HS-27A (cell line): Measurements from ENCODE around the gene SYMPK.
"Not testable (repeated sequence)": the region's sequence is repeated elsewhere in the genome, so short reads cannot be mapped to it uniquely, and the experiment has no call there.

Source experiments
- DNase-seq: peaks from one replicate; pipeline ENCODE4 v3.0.0-alpha.2; 2012; ENCODE audit warnings: low read depth, missing footprints

The SYMPK gene

DNA sequence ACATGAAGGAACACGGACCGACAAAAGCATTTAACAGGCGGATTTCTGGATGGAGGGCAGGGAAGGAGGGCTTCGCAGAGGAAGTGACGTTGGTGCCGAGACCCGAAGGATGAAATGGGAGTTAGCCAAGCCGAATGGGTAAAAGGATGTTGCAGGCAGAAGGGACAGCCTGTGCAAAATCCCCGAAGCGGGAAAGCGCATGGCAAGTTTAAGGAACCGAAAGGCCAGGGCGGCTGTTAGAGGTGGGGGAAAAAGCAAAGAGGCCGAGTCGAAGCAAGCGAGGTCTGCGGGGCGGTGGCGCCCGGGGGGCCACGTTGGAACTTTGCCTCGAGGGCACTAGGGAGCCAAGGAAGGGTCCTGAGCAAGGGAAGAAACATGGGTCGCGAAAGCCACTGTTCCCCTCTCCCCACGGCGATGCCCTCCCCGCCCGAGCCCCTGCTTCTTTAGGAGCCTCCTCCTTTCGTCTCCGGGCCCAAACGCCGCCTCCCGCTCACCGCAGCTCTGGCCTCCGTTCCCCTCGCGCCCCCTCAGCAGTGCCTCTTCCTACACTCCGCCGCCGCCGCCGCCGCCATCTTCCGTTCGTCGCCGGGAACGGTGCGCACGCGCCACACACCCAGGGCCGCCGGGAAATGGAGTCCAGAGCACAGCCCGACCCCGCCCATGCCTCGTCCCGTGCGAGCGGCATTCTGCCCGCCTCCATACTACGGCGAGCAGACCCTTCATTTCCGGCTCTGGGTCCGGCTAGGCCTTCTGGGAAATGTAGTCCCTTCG is at the start of gene SYMPK:
Gene SYMPK, minus strand, starts transcription at position 584 of the 771 bp plus-strand sequence. CDS start 8,652 bp downstream, outside the sequence.
- peak; percentile 95 for DNase-seq

DNA sequence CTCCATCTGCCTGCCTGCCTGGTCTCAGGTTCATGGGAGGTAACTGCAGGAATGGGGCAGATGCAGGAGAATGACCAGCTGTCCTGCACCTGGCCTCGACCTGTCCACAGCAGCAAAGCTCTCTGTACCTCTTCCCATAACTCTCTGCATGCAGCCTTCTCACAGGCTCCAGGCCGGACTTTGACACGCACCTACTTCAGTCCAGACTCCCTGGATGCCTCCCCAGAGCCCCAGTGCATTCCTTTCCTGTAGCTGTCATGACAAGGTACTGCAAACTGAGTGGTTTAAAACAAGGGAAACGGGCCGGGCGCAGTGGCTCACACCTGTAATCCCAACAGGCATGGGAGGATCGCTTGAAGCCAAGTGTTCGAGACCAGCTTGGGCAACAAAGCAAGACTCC is 48.3 kb upstream of the SYMPK start:
- no peak for DNase-seq

DNA sequence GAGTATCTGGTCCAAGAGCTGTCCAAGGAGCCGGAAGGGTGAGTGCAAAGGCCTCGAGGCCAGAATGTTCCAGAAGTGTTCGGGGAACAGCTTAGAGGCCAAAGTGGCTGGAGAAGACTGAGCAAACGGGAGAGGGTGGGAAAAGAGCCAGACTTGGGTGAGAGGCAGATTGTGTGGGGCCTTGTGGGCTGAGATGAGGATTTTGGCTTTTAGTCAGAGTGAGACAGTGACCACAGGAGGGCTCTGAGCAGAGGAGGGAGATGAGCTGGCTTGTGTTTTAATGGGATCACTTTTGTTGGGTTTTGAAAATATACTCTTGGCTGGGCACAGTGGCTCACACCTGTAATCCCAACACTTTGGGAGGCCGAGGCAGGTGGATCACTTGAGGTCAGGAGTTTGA is 46.0 kb upstream of the SYMPK start:
- DNase-seq, result no peak

DNA sequence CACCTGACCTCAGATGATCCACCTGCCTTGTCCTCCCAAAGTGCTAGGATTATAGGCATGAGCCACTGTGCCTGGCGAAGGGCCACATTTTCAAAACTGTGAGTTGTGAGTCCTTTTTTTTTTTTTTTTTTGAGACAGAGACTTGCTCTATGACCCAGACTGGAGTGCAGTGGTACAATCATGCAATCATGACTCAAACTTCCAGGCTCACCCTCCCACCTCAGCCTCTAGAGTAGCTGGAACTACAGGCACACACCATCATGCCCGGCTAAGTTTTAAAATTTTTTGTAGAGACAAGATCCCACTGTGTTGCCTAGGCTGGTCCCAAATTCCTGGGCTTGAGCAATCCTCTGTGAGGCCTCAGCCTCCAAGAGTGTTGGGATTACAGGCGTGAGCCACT is 43.3 kb upstream of the SYMPK start:
- DNase-seq, result no peak

DNA sequence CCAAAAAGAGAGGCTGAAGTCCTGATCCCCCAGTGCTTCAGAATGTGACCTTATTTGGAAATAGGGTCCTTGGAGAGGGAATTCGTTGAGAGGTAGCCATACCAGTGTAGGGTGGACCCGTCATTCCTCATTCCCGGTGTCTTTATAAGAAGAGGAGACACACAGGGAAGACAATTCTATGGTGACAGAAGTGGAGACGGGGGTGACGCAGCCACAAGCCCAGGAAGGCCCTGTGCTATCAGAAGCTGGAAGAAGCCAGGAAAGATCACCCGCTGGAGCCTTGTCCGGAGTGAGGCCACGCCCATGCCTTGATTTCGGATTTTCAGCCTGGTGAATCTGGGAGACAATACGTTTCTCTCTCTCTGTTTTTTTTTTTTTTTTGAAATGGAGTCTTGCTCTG is 42.1 kb upstream of the SYMPK start:
- no peak for DNase-seq

DNA sequence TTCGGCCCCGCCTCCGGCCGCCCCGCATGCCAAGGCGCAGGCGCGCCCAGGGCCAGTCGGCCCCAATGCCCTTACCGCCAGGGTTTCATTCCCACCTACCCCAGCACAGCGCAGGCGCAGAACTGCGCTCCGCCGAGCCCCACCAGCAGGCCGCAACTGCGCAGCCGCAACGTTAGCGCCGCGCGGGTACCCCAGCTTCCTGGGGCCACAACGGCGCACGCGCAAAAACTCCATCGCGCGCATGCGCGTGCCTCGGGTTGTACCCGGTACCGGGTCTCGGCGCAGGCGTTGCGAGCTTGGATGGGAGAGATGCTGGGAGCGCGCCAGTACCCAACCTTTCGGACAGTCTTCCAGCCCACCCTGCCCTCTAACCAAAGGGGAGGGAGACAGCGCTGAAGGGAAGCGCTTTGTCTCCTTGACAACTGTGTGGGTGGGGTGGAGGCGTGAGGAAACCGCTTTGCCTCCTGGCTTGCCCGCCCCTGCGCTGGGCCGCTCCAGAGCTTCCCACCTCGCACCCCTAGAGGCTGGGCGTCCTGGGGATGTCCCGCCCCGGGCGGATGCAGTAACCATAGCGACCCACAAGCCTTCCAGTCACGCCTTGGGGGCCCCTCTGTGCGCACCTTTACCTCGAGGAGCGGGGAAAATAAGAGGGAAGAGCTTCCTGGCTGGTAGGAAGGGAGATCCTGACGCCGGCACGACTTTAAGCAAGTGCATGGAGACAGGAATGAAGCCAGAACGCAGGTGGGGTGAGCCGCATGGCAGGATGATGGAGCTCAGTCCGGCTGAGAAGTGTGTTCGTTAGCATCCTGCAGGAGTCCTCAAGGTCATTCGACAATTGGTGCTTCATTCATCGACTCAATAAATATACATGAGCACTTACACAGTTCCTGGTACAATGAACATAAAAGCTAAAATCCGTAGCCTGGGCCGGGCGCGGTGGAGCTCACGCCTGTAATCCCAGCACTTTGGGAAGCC is 40.0 kb upstream of the SYMPK start:
- DNase-seq, result peak; percentile 99

DNA sequence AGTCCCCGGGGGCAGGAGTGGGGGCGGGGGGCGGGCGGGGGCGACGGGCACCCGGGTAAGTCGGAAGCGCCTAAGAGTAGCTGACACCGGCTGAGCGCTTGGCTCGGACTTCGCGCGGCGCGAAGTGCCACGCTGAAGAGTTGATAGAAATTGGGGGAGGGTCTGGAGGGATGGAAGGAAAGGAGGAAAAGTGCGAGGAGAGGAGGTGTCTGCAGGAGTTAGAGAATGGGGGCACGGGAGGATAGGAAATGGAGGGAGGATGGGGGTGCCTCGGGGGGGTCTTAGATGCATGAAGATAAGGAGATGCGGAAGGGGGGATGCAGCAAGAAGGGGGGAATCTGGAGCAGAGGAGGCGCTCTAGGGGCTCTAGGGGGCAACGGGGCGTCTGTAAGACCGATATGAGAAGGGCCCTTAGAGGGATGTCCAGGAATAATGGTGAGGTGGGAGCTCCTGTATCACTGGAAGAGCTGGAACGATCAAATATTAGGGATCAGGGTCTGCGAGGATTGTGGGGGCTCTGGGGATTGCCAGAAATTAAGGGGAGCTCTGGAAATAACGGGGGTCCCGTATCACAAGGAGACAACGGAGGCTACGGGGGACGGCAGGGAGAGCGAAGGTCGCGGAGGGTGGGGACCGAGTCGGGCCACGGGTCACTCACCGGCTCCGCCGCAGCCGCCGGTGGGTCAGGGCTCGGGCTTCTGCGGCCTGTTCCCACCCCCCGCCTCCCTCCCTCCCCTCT is 39.1 kb upstream of the SYMPK start, which contains the start of gene MYPOP:
Gene MYPOP, minus strand, starts transcription at position 702 of the 739 bp plus-strand sequence. CDS start 840 bp downstream, outside the sequence.
- DNase-seq, result no peak

DNA sequence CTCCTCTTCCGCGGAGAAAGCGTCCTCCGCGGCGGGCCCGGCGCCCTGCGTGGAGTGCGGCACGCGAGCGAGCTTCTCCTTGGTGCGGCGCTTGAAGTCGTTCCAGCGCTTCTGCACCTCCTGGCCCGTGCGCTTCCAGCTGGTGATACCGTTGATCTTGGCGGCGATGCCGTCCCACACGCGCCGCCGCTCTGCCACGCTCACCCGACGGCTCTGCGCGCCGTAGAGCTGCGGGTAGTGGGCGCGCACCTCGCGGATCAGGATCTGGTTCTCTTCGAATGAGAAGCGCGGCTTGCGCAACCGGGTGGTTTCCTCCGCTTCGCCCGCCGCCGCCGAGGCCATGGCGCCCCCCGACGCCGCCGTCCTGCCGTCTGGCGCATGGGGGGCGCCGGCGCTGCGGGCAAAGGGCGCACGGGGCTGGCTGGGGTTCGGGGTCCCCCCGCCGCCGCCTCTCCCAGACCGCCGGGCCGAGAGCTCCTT is 38.5 kb upstream of the SYMPK start:
- no peak for DNase-seq

DNA sequence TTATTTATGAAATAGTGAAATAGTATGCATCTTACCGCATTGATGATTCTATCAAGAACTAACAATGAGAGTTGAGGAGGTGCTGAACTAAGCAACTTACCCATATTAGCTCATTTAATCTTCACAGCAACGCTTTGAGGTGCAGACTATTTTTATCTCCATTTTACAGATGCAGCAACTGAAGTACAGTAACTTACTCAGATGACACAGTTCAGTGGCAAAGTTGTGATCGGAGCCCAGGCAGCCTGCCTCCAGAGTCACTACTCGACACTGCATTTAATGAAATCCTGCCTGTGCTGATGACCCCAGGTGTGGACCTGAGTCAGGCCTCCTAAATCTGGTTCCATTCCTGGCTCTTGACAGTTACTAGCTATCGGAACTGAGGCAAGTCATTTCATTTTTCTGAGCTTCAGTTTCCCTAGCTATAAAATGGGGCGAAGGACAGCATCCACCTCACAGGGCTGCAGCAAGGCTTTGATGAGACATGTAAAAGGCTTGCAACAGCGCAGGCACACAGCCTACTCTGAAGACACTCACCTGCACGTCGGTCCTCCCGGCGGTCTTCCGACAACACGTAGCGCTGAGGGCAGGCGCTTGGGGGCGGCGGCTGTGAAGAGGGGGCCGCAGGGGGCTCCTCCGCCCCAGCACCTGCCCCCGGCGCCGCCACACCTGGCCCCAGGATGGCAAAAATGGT is 37.9 kb upstream of the SYMPK start:
- no peak for DNase-seq

DNA sequence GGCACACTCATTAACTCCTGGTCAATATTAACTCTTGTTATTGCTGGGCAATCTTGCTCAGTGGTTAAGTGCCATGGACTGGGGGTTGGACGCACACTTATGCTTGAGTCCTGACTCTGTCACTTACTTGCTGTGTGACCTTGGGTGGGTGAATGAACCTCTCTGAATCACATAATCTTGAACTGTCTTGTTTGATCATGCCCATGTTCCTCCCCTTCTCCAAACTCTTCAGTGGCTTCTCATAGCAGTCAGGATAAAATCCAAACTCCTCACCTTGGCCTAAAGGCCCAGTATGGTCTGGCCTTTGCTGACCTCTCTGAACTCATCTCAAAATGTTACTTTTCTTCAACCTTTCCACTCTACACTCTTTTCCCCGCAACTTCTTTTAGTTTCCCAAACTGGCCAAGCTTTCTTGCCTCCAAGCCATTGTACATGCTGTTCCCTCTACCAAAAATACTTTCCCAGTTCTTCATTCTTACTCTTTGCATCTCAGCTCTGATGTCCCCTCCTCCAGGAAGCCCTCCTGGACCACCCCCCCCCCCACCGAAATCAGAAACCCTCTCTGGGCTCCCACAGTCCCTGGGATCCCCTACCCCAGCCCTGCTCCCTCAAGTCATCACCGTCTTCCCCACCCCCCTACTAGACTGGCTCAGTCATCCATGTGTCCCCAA is 37.1 kb upstream of the SYMPK start:
- DNase-seq, result no peak

DNA sequence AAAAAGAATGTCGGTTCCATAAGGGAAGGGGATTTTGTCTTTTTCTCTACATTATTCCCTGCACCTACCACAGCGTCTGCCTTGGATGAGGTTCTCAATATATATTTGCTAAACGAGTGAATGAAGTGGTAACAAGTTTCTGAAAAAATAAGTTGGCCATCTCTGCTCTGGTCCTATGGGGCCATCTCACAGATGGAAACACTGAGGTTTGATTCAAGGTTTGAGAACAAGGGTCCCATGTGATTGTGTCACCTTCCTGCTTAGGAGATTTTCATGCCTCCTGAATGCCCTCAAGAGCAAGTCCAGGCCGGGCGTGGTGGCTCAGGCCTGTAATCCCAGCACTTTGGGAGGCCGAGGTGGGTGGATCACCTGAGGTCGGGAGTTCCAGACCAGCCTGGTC is 36.3 kb upstream of the SYMPK start:
- DNase-seq, result no peak

DNA sequence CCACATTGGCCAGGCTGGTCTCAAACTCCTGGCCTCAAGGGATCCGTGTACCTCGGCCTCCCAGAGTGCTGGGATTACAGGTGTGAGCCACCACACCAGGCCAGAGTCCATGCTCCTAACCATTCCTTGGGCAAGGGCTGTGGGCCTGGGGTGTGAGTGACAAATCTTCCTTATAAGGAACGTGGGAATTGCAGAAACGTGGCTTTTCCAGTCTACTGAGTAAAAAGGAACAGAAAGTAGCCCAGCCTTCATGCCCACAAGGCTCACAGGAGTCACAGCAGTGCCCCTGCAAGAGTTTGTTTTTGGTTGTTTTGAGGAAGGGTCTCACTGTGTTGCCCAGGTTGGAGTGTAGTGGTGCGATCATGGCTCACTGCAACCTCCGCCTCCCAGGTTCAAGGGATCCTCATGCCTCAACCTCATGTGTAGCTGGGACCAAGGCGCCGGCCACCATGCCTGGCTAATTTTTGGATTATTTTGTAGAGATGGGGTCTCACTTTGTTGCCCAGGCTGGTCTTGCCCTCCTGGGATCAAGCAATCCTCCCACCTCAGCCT is 34.4 kb upstream of the SYMPK start:
- no peak for DNase-seq

DNA sequence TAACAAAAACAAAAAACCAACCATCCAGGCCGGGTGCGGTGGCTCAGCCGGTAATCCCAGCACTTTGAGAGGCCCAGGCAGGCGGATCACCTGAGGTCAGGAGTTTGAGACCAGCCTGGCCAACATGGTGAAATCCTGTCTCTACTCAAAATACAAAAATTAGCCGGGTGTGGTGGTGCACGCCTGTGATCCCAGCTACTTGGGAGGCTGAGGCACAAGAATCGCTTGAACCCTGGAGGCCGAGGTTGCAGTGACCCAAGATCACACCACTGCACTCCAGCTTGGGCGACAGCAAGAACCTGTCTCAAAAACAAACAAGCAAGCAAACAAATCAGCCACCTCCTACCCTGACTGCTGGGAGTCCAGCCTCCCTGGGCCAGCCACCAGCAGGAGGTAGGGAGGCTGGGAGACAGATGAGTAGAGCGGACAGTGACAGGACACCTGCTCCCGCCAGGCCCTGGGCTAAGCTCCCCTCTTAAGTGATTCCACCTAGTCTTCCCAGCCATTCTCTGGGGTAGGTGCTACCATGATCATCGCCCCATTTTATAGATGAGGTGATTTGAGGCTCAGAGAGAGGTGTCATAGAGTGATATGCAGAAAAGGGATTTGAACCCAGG is 33.1 kb upstream of the SYMPK start:
- DNase-seq, result not testable (repeated sequence)

DNA sequence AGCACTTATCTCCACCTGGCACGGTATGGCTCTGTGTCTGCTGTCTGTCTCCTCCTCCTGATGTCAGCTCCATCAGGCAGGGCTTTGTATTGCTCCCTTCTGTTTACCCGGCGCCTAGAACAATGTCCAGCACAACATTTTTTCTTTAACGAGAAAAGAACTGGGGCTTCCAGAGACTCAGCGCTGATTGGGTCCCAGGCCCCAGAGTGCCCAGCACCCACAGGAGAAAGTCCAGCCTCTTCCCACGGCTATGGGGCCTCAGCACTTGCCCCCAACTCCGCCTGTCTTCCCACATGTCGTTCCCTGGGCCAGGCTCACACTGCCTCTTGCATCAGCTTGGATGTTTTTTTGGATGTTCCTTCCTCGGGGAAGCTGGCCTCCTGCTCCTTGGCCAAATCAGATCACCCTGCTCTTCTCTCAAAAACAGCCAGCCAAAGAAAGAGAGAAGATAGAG is 32.6 kb upstream of the SYMPK start:
- no peak for DNase-seq

DNA sequence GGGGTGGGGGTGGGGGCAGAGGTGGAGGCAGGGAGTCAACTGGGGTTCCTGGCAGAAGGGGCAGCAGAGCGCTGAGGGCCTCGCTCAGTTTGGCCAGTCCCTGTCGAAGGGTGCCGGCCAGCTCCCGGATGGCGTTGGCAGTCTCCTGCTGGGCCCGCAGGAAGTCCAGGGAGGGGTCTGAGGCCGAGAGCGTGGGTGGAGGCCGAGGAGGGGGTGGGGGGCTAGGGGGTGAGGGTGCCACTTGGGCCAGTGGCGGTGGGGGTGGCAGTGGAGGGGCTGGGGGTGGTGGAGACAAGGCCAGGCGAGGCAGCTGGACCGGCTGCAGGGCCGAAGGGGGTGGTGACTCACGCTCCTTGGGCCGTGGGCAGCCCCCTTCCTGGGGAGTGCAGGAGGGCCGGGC is 27.9 kb upstream of the SYMPK start:
- DNase-seq, result no peak

DNA sequence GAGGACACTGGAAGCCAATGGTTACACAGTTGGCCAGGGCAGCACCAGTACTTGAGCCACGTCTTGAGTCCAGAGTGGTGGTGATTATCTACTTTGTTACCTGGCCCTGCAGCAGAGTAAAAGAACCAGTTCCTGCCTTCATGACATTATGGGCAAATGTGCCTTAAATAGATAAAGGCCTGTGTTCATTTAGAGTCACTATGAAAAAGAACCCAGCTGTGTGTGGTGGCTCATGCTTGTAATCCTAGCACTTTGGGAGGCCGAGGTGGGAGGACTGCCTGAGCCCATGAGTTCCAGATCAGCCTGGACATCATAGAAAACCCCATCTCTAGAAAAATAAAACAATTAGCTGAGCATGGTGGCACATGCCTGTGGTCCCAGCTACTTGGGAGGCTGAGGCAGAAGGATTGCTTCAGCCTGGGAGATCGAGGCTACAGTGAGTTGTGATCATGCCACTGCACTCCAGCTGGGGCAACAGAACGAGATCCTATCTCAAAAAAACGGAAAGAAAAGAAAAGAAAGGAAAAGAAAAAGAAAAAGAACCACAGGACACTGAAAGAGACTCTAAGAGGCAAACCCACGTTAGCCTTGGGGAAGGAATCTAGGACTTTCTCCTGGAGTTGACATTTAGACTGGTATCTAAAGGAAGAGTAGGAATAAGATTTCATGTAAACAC is 26.4 kb upstream of the SYMPK start:
- DNase-seq, result no peak

DNA sequence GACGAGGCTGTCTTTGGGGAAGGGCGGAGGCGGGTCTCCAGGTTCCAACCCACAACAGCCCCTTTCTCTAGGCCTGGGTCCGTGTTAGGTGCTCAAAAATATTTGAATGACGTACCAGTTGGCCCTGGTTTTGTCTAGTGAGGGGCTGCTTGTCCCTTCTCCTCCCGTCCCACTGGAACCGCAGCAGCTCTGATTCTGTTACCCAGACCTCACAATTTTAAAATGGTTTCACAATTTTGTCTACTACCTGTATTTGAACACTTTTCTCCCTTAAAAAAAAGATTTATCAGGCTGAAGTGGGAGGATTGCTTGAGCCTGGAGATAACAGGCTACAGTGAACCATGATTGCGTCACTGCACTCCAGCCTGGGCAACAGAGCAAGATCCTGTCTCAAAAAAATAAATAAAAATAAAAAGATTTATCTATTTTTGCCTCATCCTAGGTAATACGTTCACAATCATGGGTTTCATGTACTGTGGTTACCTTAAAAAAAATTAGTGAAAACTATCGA is 24.3 kb upstream of the SYMPK start:
- no peak for DNase-seq

DNA sequence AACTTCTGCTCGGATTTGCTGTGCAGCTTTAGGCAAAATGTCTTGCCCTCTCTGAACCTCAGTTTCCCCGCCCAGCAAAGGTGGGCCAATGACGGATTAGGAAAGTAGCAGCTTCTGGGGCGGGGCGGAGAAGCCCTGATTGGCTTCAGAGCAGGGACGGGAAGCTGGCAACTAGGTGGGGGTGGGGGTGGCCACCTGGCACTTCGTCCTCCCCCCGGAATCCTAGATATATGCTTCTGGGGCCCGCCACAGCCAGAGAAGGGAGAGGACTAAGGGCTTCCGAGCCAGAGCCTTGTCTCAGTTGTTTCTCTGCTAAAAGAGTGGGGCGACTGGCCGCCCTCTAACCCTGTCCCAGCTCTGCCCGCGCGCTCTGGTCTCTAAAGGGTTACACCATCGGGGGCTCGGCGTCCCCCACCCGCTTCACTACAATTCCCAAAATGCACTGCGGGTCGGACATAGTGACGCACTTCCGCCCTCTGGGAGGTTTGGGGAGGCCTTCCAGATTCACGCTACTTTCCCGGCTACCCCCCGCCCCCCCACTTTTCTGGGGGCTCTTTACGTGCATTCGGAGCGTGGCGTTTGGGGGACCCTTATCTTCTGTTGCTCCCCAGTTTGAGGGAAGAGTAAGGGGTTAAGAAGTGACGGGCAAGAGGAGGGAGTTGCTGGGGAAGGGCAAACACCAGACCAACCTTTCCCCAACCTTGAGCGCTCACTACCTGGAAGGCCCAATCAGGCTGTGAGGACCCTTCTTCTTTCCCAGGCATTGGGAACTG is 23.7 kb upstream of the SYMPK start:
- DNase-seq, result peak; percentile 92
